H1 (cell line): ENCODE data around the gene ZBTB45. TPM values are rescaled to one million over a fixed set of nuclear protein-coding genes. Genes with fewer than 3 reads are reported as not detected.

Experiments used
- CHD1 ChIP-seq: IDR thresholded peaks from 2 replicates; pipeline ENCODE4 v1.6.1; 2012; ENCODE audit warnings: low read depth, low read length, improper control_type of control experiment
- EGR1 ChIP-seq: IDR thresholded peaks from 2 replicates; pipeline ENCODE4 v1.6.1; 2011; ENCODE audit warnings: low read depth, low read length, borderline replicate concordance
- KDM4A ChIP-seq: IDR thresholded peaks from one replicate; pipeline ENCODE4 v1.7.1; 2012; ENCODE audit warnings: low read depth, mild to moderate bottlenecking, moderate library complexity, low read length, inconsistent platforms; ENCODE audit not compliant: severe bottlenecking
- NANOG ChIP-seq: IDR thresholded peaks from 2 replicates; pipeline ENCODE4 v1.6.1; 2011; ENCODE audit warnings: low read length, low read depth, mild to moderate bottlenecking, inconsistent platforms; ENCODE audit not compliant: insufficient read depth, poor library complexity, severe bottlenecking
- POLR2A ChIP-seq, 2 experiments: IDR thresholded peaks; 1 replicate in 1 of 2; 2 replicates in 1 of 2; pipeline ENCODE4 v1.6.1; 2011; ENCODE audit warnings: low read depth in 2 of 2, low read length in 2 of 2, mild to moderate bottlenecking in 2 of 2; ENCODE audit errors: control extremely low read depth in 1 of 2
- POLR2AphosphoS5 ChIP-seq: IDR thresholded peaks from 2 replicates; pipeline ENCODE4 v1.6.1; 2011; ENCODE audit warnings: low read depth, low read length
- SIX5 ChIP-seq: IDR thresholded peaks from 2 replicates; pipeline ENCODE4 v1.6.1; 2011; ENCODE audit warnings: mild to moderate bottlenecking, low read depth, low read length
- TAF1 ChIP-seq: IDR thresholded peaks from 2 replicates; pipeline ENCODE4 v1.6.1; 2011; ENCODE audit warnings: mild to moderate bottlenecking, low read depth, low read length
- polyA plus RNA-seq, 7 experiments: library from polyadenylated mRNA; depleted of rRNA in 3 of 7; stranded (reverse) in 5 of 7; unstranded in 2 of 7; fragments of >200 nt in 5 of 7; fragments of 200-250 nt in 2 of 7; gene quantifications; 1 replicate in 5 of 7; 2 replicates in 1 of 7; 4 replicates in 1 of 7; pipeline versions ENCODE4 v1.2.1 to v1.2.3, GENCODE V29; 2011 to 2013; ENCODE audit warnings: missing spikeins in 2 of 7, mixed read lengths in 2 of 7
- total RNA-seq: library from RNA; stranded (reverse); fragmentation: NEBNext Ultra II Directional; extraction: Animal tissue kit (Norgen Biotek cat#: 25700); gene quantifications from 2 replicates; pipeline ENCODE4 v1.2.1, GENCODE V29; 2021

The ZBTB45 gene
- total and polyA plus RNA-seq, 2 of the 8 experiments (the other 6 are each of a cell fraction or from before 2014, with no cell fraction given) = 16.9 to 17.2 TPM

DNA sequence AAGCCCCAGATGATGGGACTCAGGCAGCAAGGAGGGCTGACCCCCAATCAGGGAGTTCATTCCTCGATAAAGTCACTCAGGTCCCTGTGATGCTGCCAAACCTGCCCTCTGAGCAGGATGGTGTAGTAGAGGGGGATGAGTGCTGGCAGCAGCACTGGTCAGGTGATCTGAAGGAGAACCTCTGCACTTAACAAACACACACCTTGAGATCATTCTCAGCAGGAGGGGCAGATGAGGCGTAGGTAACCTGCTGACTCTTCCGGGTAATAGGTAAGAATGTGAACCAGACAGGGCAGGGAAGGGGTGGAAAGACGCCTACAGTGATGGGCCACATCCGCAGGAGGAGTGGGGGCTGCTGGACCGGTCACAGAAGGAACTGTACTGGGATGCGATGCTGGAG is 40.3 kb downstream of the ZBTB45 start (continued):
- no peak for TF ChIP-seq POLR2AphosphoS5
- no peak for TF ChIP-seq TAF1
- no peak for TF ChIP-seq SIX5
- no peak for TF ChIP-seq EGR1
- no peak for TF ChIP-seq CHD1
- no peak for TF ChIP-seq KDM4A
- TF ChIP-seq POLR2A (IDR thresholded peaks at IDR 0.05; ENCODE audit: control extremely low read depth in 1 of 2, low read depth in 2 of 2, low read length in 2 of 2) = no peak
- TF ChIP-seq NANOG = no peak
